GM21825 (cell line): ENCODE measurements around the gene NEURL3.
A peak's percentile ranks its signal among the peaks of the same experiment; 100 is the strongest.

Source experiments
- ATAC-seq: cut with Tn5 transposase; IDR thresholded peaks from one replicate; pipeline ENCODE4 v1.9.1; 2021; ENCODE audit warnings: mild to moderate bottlenecking, moderate library complexity; ENCODE audit not compliant: unreplicated experiment

The NEURL3 gene

DNA sequence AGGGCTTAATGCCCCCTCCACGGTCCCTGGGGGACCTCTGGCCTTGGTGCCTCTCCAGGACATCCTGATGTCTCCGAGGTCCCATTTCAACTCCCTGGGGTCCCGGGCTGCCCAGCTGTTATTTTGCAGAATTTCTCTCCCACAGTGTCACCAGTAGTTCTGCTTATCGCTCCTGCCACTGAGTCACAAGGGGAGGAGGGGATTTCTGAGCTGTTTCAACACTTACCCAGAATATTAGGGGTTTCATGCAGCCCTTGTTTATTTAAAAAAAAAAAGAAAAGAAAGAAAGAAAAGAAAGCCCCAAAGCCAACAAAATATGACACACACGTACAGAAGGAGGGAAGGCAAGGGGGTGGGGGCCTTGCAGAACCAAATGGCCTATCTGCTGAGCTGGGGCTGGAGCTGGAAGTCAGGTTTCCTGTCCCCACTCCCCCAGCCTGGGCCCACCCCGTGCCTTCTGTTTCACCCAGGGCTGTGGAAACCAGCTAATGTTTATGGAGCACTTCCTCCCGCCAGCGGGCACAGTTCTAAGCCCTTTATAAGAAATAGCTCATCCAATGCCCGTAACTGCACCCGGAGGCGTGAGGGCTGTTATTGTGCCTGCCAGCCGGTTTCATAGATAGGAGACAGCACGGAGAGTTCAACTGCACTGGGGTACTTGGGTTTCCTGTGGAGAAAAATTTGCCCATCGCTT, 23.0 kb upstream of the NEURL3 start:
- peak; percentile 25 for ATAC-seq

DNA sequence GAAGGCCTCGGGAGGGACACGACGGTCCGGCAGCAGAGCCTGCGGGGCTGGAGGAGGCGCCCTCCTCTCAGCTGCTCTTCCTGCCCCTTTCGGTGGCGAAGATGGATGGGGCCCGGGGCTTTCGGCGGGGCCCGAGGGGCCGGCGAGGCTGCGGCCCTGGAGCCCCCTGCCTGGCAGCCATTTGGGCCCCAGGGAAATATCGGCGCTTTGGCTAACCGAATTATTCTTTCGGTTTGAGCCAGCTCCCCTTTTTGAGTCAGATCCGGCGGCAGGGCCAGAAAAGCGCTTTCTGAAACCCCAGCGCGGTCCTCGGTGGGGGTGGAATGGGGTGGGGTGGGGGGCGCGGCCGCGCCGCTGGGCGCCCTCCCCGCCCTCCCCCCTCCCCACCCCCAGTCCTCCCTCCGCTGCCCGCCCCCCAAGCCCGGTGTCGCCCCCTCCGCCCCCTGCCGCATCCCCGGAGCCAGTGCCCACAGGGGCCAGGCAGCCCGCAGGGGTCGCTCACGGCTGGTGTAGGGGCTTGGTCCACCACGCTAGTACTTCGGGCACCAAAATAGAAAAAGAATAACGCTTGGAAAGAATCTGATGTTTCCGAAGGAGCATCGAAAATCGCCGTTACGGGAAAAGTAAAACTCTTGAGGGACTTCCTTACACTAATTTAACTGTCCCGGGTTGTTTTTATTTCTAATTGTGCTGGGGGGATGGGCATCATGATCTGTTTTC, 22.3 kb upstream of the NEURL3 start:
- peak; percentile 30 for ATAC-seq

DNA sequence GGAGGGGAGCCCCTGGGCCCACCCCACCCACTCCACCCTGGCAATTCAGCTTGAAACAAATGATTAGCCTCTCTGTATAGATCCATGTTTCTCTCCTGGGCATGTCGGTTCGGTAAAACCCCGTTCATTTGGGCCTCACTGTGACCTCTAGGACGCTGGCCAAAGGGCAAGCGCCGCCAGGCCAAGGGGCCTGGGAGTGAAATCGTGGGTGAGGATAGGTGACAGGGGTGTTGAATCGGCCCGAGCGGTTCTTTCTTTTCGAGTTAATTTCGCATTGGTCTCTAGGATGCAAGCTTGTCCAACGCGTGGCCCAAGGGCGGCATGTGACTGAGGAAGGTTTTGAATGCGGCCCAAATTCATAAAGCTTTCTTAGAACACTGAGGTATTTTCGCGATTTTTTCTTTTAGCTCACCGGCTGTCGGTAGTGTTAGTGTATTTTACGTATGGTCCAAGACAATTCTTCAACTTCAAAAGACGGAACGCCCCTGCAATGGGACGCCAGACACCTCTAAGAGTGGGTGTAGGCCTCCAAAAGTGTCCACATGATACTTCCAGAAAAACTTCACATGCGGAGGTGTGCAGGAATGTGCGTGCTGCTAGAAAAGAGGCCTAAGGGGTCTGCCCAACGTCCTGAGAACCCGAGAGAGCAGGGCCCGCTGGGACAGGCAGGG, 21.6 kb upstream of the NEURL3 start:
- no peak for ATAC-seq

DNA sequence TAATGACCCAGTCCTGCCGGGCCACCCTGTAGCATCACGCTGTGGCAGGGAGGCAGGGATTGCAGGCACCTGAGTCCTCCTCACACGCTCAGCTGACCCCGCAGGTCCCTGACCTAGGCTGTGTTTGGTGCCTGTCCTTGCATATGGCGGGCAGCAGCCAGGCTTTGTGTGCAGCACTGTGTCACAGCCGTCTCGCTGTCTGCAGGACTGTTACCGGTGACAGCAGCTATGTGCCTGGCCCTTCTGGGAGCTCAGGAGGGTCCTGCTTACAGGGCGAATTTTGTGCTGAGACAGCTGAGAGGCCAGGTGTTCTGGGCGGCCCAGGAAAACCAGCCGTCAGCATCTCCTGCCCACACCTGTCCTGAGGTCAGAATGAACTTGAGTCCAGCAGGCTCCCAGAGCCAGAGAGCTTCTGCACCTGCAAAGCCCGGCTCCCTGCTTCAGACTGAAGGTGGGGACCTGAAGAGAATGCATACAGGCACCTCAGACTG, 21.0 kb upstream of the NEURL3 start:
- ATAC-seq = no peak

DNA sequence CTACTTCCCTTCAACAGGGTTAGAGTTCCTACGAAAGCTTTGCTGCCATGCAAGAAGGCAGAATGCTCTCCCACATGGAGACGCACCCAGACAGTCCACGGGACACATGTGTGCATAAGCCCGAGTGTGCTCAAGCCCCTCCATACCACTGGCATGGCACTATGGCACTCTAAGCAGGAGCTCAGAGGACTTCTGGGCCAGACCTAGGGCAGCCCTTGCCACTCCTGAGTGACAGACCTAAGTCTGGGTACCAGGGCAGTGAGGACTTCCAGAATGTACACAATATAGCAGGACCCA, 20.0 kb upstream of the NEURL3 start:
- ATAC-seq = no peak

DNA sequence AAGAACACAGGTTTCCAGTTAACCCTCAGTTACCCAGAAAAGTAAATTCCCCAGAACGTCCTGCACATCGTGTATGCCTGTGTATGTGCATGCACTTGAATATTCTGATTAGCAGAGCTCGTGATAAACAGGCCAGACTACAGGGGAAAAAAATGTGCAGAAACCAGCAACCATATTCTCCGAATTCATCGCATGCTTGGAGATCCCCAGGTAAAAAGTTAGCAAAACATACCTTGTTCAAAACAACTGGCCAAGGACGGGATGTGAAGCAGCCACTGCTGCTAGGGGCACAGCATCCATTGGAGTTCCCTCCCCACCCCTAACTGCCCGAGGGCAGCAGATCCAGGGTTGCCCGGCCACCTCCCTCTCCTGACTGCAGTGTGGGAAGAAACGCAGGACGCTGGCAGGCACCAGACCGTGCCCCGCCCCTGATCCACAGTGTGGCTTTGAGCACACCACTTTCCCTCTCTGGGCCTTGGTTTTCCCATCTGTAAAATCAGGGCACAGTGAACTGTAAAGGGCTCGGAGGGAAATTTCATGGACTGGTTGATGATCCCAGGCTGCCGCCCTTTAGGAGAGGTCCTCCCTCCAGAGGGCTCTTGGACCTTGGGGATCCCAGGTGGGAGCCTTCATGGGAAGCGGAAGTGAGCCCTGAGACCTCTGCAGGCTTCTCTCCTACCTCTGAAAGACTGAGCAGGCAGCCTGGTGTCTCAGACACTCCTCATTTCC, 19.5 kb upstream of the NEURL3 start:
- no peak for ATAC-seq

DNA sequence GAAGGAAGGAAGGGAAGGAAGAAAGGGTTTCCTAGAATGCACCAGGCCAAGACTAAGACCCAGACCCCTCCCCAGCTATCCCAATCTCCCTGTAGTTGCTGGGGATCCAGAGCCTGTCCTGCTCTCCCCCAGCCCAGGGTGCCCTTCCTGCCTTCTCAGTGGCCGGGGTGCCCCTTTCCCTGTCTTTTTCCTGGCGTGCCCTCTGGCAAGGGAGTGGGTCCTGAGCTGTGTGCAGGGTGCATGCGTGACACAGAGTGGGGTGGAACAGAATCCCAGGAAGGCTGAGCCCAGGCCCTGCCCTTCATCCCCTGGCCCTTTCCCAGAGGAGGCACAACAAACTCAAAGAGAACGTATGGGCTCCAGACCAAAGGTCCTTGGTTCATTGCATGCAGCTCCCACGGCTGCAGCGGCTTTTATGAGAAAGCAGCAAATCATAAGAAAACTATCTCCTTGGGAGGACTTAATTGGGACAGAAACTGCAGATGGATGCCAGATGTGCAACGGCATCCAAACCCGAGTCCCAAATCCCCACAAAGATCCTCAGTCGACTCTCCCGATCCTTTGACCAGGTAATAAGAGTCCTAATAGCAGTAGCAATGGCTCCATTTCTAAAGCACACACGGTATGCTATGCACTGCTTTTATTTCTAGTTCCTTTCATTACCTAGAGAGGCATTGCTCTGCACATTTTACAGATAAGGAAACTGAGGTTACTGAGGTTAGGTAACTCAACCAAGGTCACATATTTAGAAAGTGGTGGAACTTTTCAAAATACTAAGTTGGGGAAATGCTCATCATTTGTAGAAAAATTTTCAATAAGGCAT, 18.7 kb upstream of the NEURL3 start:
- no peak for ATAC-seq

DNA sequence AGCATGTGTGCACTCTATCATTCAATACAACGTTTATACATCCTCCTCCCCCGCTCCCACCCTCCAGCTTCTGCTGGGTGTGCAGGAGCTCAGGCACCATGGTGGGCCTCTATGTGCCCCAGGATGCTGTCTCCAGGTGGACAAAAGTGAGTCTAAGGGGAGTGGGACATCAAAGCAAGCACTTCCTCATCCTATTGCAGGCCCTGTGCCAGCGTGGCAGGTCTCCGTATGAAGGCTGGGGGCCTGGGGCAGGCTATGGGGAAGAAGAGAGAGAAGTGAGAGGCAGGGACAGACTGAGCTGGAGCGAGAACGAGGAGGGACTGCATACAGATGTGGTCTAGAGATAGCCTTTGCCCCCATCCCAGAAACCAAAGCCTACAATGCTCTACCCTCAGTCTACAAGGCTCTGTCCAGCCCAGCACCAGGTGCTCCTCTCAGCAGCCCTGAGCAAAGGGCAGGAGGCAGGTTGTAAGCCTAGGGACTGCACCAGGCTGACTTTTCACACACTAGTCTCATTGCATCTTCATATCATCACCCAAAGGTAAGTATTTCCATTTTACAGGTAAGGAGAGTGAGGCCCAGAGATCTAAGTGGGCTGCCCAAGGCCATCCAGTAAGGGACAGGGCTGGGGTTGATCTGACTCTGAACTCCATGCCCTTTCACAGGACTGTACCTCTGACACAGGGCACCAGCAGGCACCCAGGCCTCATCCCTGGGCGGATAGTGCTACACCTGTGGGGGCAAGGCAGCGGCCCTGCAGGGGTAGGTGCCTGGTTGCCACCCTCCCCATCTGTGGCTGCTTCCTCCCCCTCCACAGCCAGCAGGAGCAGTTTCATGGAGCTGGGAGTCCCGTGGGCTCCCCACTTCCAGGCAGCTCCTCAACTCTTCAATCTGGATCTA, 17.4 kb upstream of the NEURL3 start:
- no peak for ATAC-seq

DNA sequence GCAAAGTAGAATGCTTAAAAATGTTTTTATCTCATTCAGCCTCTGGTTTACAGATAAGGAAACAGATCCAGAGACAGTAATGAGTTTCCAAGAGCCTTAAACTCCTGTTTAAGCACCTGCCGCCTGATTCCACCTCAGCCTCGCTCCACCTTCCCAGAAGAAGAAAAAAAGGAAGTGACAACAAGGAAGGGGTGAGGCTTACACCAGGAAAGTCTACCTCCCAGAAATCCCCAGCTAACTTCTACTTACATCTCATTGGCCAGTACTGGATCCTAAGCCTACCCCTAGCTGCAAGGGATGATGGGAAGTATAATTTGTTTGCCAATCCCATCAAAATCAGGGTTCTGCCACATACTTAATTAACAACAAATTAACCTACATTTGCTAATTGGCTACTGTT, 16.1 kb upstream of the NEURL3 start:
- ATAC-seq = no peak

DNA sequence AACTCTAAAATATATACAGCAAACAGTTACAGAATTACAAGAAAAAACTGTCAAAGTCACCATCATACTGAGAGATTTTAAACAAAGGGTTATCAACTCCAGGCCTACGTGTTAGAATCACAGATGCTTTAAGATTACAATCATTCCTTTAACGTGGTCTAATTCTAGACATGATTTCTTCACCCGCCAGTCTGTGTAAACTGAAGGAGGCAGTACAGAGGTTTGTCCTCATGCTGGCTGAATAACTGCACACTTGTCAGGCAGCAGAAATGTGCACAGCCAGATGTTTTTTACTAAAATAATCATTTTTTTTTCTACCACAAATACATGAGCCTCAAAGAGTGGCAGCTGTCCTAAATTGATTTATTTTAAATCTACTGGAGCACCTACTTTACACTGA, 15.5 kb upstream of the NEURL3 start:
- ATAC-seq = no peak

DNA sequence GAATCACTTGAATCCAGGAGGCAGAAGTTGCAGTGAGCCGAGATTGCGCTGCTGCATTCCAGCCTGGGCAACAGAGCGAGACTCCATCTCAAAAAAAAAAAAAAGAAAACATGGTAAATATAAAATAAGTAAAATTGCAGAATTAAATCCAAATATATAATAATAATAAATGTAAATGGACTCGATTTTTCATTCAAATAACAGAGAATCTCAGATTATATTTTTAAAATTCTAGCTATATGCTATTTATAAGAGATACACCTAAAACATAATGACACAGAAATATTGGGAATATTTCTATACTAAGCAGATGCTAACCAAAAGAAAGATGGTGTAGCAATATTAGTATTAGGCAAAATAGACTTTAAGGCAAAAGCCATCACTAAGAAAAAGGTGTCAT, 15.1 kb upstream of the NEURL3 start:
- no peak for ATAC-seq

DNA sequence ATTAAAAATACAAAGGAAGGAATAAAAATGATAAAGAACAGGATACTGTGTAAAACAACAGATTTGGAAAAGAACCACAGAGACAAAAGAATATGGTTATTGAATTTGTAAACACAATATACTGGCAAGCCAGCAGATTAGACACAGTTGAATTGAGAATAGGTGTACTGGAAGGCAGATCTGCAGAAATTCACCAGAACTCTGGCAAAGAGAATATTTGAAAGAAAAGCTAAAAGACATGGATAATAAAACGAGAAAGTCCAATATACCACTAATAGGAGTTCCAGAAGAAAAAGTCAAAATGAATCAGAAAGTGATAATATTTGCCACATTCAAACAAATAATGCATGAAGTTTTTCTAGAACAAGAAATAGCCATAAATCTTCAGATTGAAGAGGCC, 11.9 kb upstream of the NEURL3 start:
- no peak for ATAC-seq

DNA sequence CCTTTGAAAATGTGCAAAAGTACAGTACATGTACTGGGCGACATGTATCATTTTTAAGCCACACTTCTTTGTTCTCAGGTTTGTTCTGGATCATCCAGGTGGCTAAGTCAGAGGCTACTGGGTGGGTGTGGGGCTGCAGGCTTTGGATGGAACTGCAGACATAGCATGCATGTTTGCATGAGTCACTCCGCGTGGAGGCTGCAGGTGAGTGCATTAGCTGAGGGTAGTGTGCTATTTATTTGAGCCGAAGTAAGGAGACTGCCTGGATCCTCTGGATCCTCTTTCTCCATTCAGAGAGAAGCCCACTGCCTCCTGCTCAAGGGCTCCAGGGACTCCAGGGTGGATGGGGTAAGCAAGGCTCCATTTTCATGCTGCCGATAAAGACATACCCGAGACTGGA, 9.4 kb upstream of the NEURL3 start:
- ATAC-seq = no peak

DNA sequence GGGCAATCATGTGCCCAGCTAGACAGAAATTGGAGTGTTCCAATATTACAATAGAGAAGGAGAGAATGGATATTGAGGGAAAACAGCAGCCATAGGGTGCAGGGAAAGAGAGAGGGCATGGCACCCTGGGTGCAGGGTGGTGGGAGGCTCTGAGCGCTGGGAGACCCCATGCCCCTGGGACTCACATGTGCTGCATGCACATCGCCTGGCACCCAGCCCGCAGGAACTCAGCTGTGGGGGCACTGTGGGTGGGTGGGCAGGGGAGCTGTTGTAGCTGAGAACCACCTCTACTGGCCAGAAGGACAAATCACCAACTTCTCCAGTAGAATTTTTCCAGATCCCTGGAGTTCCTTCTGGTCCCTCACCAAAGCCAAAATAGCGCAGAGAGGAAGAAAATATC, 7.2 kb upstream of the NEURL3 start:
- ATAC-seq = no peak

DNA sequence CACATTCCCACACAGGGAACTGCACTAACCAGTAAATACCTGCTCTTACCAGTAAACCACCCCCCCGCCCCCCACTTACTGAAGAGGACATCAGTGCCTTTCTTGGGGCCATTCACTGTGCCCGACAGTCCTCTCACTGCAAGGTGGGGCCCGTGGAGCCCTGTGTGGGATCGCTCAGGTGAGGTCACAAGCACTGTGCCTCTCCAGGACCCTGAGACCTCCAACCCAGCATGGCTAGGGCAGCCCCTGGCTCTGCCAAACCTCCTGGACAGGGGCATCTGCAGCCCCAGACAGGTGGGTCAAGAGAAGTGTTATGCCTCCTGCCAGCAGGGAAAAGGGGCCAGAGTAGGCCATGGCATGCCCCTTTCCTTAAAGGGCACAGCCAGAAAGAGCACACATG, 6.7 kb upstream of the NEURL3 start:
- ATAC-seq = no peak

DNA sequence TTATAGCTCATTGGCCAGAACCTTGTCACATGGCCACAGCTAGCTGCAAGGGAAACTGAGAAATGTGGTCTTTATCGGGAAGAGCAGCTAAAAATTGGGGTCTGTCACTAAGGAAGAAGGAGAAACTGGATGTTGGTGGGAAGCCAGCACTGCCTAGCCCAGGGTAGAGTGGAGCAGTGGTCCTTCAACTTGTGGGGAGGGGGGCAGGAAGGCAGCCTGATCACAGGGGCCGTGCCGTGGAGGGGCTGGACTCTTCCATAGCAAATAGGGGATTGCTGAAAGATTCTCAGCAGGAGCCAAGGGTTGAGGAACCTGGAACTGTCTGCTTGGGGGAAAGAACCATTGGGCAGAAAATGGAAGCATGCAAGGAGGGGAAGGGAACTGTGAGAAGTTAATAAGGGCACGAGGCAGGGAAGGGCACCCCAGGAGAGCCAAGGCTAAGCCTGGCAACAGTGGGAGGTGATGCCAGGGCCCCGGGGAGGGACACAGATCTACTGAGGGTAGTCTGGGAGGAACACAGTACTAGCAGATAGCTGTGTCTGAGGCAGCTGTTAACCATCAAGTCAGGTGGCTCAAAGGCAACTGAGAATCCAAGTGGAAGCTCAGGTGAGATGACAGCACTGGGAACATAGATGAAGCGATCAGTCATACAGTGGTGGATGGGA, 5.9 kb upstream of the NEURL3 start:
- no peak for ATAC-seq

DNA sequence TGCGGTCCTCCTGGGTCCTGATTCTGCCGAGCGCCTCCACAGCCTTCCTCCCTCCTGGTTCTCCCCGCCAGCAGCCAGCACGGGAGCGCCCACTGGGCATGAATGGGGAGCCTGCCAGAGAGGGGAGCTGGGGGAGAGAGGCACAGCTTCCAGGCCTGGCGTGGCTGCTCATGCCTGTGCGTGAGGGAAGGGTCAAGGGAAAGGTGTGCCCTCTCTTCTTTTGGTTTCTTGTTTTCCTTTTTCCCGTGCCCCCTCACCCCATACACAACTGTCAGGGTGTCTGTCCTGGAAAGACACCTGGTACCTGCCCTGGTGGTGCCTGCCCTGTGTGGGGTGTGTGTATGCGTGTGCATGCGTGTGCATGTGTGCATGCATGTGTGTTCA, 4.7 kb upstream of the NEURL3 start:
- no peak for ATAC-seq

DNA sequence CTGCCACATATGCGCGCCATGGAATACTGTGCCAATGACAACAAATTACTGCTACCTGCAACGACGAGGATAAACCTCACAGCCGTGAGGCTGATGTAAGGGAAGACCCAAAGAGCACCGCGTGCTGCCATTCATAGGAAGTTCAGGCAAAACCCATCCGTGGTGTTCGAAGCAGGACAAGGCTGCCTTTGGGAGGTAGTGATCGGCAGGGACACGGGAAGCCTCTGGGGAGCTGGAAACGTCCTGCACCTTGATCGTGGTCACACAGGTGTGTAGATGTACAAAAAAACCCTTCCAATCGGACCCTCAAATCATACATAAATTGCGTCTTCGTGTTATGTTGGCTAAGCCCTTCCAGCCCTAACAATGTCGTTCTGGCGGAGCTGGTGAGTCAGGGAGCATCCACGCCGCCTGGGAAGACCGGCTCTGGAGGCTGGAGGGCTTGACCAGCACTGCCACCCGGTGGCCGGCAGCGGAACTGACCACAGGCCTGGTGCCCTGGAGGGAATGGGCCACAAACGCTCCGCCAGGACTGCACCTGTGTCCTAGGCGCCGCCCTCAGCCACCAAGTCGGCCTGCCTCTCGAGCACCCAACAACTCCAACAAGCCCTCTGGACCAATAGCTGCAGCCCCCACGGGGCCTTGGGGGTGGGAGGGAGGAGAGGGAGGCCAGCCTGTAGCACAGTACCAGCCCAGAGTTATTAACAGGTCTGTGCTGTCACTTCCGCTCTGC, 4.1 kb upstream of the NEURL3 start:
- ATAC-seq = peak; percentile 49
